ENCODE measurements around the gene STMND1. TPM values are rescaled to one million over a fixed set of nuclear protein-coding genes. Genes with fewer than 3 reads are reported as not detected.
"Not testable (repeated sequence)": the region's sequence is repeated elsewhere in the genome, so short reads cannot be mapped to it uniquely, and the experiment has no call there.

STMND1 gene
- total RNA-seq, 4 donors from 2014 or later = 1.2 TPM; not detected in 3

GRCh38 chr6:17061097-17061496 is 40.8 kb upstream of the STMND1 start:
- DNase-seq (ENCODE audit: low spot score in 2 of 2) = no peak
- intact Hi-C loops (cut with DNase I; ENCODE audit: low total_unique reads) = no loop called here
- TF ChIP-seq POLR2A (IDR thresholded peaks at IDR 0.05) (no peak), CTCF (IDR thresholded peaks at IDR 0.05) (no peak)
- 87 to 98% methylated on average over 2 of the region's 2 CpGs for WGBS, 2 donors
- no peak overlapping the region for H3K4me3 ChIP-seq (ENCODE audit: low read depth, poor library complexity, severe bottlenecking)

GRCh38 chr6:17062871-17063440 is 38.9 kb upstream of the STMND1 start:
- intact Hi-C loops (cut with DNase I; ENCODE audit: low total_unique reads) = no loop called here
- no peak overlapping the region for H3K4me3 ChIP-seq (ENCODE audit: low read depth, poor library complexity, severe bottlenecking)
- TF ChIP-seq POLR2A (IDR thresholded peaks at IDR 0.05) = no peak
- no peak for TF ChIP-seq CTCF (IDR thresholded peaks at IDR 0.05)
- DNase-seq (ENCODE audit: low spot score in 2 of 2) = no peak

GRCh38 chr6:17064975-17065374 is 36.9 kb upstream of the STMND1 start:
- intact Hi-C loops (cut with DNase I; ENCODE audit: low total_unique reads) = no loop called here
- TF ChIP-seq CTCF (IDR thresholded peaks at IDR 0.05) (no peak), POLR2A (IDR thresholded peaks at IDR 0.05) (no peak)

GRCh38 chr6:17066610-17067009 is 35.2 kb upstream of the STMND1 start:
- no peak overlapping the region for H3K4me3 ChIP-seq (ENCODE audit: low read depth, poor library complexity, severe bottlenecking)
- 72 to 78% methylated on average over 6 of the region's 6 CpGs for WGBS, 2 donors
- no peak for DNase-seq (ENCODE audit: low spot score in 2 of 2)
- intact Hi-C loops (cut with DNase I; ENCODE audit: low total_unique reads) = no loop called here
- TF ChIP-seq CTCF (IDR thresholded peaks at IDR 0.05) (no peak), POLR2A (IDR thresholded peaks at IDR 0.05) (no peak)

More at GRCh38 chr6:17064975-17065374, 36.9 kb upstream of the STMND1 start:
- no peak for DNase-seq (ENCODE audit: low spot score in 2 of 2)
- no peak overlapping the region for H3K4me3 ChIP-seq (ENCODE audit: low read depth, poor library complexity, severe bottlenecking)

GRCh38 chr6:17068972-17069371 is 32.9 kb upstream of the STMND1 start:
- DNase-seq (ENCODE audit: low spot score in 2 of 2); intact Hi-C loops (cut with DNase I; ENCODE audit: low total_unique reads); H3K4me3 ChIP-seq (ENCODE audit: low read depth, poor library complexity, severe bottlenecking): not testable (repeated sequence)

GRCh38 chr6:17070400-17070799 is 31.4 kb upstream of the STMND1 start:
- 78 to 85% methylated on average over 2 of the region's 2 CpGs for WGBS, 2 donors
- DNase-seq (ENCODE audit: low spot score in 2 of 2); intact Hi-C loops (cut with DNase I; ENCODE audit: low total_unique reads); H3K4me3 ChIP-seq (ENCODE audit: low read depth, poor library complexity, severe bottlenecking): not testable (repeated sequence)

- DNase-seq (ENCODE audit: low spot score in 2 of 2) = not testable (repeated sequence)
- WGBS, 2 donors = 70 to 79% methylated on average over 2 of the region's 2 CpGs
Observed at GRCh38 chr6:17073596-17073995, 28.3 kb upstream of the STMND1 start.

More at GRCh38 chr6:17073596-17073995, 28.3 kb upstream of the STMND1 start:
- H3K4me3 ChIP-seq (ENCODE audit: low read depth, poor library complexity, severe bottlenecking); intact Hi-C loops (cut with DNase I; ENCODE audit: low total_unique reads): not testable (repeated sequence)
